HG02852 (cell line): ENCODE results near the gene RAB31.

Experiments
- ATAC-seq: cut with Tn5 transposase; IDR thresholded peaks from one replicate; pipeline ENCODE4 v1.9.1; 2021; ENCODE audit warnings: mild to moderate bottlenecking, moderate library complexity; ENCODE audit not compliant: unreplicated experiment

Gene RAB31

GRCh38 chr18:9782073-9782857 is 74.2 kb downstream of the RAB31 start:
- no peak for ATAC-seq

GRCh38 chr18:9786631-9787030 is 78.5 kb downstream of the RAB31 start:
- ATAC-seq: no peak

DNA sequence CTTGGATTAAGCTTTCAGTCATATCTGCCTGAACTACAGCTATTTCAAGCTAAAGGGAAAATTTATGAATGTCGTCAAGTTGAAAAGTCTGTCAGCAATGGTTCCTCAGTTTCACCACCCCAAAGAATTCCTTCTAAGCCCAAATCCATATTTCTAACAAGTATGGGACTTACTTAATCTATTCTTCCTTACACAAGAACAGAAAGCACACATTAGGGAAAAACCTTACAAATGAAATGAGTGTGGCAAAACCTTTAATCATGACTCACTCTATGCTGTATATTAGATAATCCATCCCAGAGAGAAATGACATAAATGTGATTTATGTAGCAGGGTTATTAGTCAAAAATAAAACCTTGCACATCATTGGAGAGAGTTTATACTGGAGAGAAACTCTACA is 78.9 kb downstream of the RAB31 start:
- ATAC-seq: no peak

GRCh38 chr18:9787712-9788111 is 79.6 kb downstream of the RAB31 start:
- no peak for ATAC-seq

DNA sequence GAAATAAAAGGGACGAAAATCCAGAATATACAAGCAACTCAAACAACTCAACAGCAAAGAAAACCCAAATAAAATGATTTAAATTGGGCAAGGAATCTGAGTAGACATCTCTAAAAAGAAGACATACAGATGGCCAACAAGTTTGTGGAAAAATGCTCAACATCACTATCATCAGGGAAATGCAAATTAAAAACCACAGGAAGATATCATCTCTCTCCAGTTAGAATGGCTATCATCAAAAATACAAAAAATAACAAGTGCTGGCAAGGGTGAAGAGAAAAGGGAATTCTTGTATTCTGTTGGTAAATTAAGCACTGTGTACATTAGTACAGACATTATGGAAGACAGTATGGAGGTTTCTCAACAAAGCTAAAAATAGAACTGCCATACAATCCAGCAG is 80.0 kb downstream of the RAB31 start:
- no peak for ATAC-seq

DNA sequence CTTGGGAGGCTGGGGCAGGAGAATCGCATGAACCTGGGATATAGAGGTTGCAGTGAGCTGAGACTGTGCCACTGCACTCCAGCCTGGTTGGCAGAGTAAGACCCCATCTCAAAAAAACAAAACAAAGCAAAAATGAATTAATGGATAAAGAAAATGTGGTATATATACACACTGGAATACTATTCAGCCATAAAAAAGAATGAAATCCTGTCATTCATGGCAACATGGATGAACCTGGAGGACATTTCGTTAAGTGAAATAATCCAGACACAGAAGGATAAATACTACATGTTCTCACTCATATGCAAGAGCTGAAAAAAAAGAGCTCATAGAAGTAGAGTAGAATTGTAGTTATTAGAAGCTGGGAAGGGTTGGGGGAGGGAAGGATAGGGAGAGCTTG is 80.8 kb downstream of the RAB31 start:
- no peak for ATAC-seq

GRCh38 chr18:9790261-9790660 is 82.2 kb downstream of the RAB31 start:
- ATAC-seq: no peak

DNA sequence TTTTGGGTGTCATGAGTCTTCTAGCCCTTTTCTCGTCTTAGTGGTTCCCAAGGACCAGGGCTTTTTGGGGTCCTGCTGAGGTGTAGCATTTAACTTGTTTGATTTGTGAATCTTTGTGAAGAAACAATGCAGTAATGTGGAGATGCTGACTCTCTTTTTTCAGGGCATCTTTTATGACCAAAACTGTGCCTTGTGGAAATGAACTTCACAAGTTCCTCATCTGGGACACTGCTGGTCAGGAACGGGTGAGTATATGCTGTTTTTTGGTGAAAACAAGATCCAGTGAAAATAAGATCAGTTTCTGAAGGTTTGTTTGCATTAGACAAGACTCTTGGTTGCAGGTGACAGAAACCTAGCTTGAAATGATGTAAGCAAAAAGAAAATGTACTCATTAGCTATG is 83.9 kb downstream of the RAB31 start:
- no peak for ATAC-seq

DNA sequence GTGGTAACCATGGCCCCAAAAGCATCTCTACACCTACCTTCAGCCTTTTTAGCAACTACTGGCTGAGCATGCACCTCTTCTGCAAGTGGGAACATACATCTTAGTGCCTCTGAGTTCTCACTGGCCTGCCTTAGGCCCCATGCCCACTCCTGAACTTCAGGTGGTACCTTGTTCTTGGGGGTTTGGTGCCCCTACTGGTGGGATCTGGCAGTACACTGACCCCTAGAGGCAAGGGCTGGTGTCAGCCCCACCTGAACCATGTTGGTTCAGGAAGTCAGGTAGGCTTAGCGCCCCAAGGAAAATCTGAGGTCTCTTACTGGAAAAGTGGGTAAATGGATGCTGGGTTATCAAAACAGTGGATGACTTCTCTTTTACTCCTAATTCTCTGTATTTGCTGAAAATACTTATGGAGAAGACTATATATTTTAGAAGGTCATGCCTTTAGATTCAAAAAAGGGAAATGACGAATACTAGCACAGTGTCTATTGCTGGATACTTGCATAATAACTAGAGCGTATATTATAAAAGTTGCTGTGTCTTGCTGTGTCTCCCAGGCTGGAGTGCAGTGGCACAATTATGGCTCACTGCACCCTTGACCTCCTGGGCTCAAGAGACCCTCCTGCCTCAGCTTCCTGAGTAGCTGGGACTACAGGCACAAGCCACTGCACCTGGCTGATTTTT is 84.6 kb downstream of the RAB31 start:
- no peak for ATAC-seq

- ATAC-seq: no peak
These were observed 87.9 kb downstream of the RAB31 start for GRCh38 chr18:9796011-9796410.

DNA sequence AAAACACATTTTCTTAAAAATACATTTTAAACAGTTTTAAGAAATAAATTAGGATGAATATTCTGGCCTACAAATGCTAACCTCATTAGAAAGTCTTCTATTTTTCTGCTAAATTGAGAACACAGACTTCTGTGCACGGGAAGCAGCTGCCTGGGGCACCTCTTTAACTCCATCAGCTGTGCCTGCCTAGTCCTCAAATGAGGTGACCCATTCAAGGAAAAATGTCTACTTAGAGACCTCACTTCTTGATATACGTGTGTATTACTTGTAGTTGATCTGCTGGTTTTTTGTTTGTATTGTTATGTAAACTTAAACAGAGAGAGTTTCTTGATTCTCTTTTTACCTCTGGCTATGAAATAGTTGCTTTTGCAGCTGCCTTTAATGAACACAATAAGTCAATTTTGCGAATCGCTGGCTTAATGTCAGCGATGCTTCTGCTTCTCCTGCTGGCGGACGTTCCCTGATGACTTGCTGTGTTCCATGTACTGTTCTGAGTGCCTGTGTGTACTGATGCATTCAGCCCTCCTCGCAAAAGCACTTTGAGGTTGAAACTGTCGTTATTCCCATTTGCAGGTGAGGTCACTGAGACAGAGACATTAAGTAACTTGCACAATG is 88.9 kb downstream of the RAB31 start:
- no peak for ATAC-seq

- ATAC-seq: no peak
These were observed 94.3 kb downstream of the RAB31 start for GRCh38 chr18:9802175-9803062.

GRCh38 chr18:9803063-9803697 is 95.1 kb downstream of the RAB31 start:
- ATAC-seq: no peak

GRCh38 chr18:9803698-9804516 is 95.8 kb downstream of the RAB31 start:
- no peak for ATAC-seq

GRCh38 chr18:9804517-9805104 is 96.5 kb downstream of the RAB31 start:
- ATAC-seq: no peak

DNA sequence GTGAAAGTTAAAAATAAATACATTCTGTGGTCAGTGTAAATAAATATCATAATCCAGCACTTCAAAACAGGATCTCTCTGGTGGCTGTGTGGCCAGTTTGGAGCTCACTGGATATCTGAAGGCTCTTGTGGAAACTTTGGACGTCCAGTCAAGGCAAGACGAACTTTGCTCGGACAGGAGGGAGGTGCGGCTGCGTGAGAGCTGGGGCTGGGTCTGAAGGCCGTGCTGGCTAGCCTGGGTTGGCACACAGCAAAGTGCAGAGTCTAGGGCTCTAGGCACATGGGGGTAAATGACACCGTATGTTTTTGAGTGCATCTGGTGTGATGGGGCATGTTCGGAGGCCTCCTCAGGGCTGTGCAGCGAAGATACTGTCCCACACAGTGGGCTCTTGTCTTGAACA is 98.8 kb downstream of the RAB31 start:
- ATAC-seq: no peak

- ATAC-seq: no peak
These were observed 100.5 kb downstream of the RAB31 start for GRCh38 chr18:9808295-9809241.

- no peak for ATAC-seq
These were observed 101.6 kb downstream of the RAB31 start for GRCh38 chr18:9809697-9810096.
